Mucosa of descending colon (tissue), 3 donors: ENCODE measurements around the gene STIL. TPM values are rescaled to one million over a fixed set of nuclear protein-coding genes. Genes with fewer than 3 reads are reported as not detected.
"Not testable (repeated sequence)": the region's sequence is repeated elsewhere in the genome, so short reads cannot be mapped to it uniquely, and the experiment has no call there.

Source experiments
- ATAC-seq: fragments of 200-7000 bp; cut with Tn5 transposase; one replicate; pipeline ENCODE4 v1.9.1; 2020; ENCODE audit warnings: mild to moderate bottlenecking, moderate library complexity
- DNase-seq, 3 donors: peaks; one replicate each; pipeline ENCODE4 v3.0.0-alpha.2; 2020
- H3K36me3 ChIP-seq: fragments of 200-600 bp; one replicate; pipeline ENCODE4 v1.8.0; 2021; ENCODE audit warnings: low read depth, mild to moderate bottlenecking
- H3K4me1 ChIP-seq: fragments of 200-600 bp; one replicate; pipeline ENCODE4 v1.8.0; 2021; ENCODE audit warnings: low read depth, mild to moderate bottlenecking
- H3K4me3 ChIP-seq: fragments of 200-600 bp; one replicate; pipeline ENCODE4 v1.8.0; 2021; ENCODE audit warnings: mild to moderate bottlenecking
- H3K9me3 ChIP-seq: fragments of 200-600 bp; one replicate; pipeline ENCODE4 v1.8.0; 2021; ENCODE audit warnings: mild to moderate bottlenecking
- intact Hi-C, 2 donors: fragments of 100-400 bp; cut with DNase I in 1 of 2; cut with micrococcal nuclease in 1 of 2; formaldehyde crosslinking; loops; one replicate each; pipeline versions ENCODE4 v1.11.0 to v1.11.1; 2022; cut with DNase I, micrococcal nuclease
- total RNA-seq, 3 donors: library from RNA; stranded (reverse); fragmentation: NEBNext Ultra II Directional in 2 of 3; extraction: Animal tissue kit (Norgen Biotek cat#: 25700) in 2 of 3; gene quantifications; one replicate each; pipeline versions ENCODE4 v1.2.1 to v1.2.4, GENCODE V29; 2021 to 2023
- TF ChIP-seq, protein P1 (sequence below): fragments of 200-600 bp; IDR thresholded peaks from one replicate; pipeline ENCODE4 v1.8.0; 2022; ENCODE audit warnings: antibody characterized with exemption, mild to moderate bottlenecking
- donor health status: DM: no; HTN: no; CAD: no; lungs with moderate emphysema.
- donor health status: DM: no; HTN: no; CAD: no.
- donor health status: DM: no; HTN: yes; CAD: no.

The STIL gene
- total RNA-seq, 3 donors from 2014 or later = 4.8 to 13.1 (median 9.6) TPM

DNA sequence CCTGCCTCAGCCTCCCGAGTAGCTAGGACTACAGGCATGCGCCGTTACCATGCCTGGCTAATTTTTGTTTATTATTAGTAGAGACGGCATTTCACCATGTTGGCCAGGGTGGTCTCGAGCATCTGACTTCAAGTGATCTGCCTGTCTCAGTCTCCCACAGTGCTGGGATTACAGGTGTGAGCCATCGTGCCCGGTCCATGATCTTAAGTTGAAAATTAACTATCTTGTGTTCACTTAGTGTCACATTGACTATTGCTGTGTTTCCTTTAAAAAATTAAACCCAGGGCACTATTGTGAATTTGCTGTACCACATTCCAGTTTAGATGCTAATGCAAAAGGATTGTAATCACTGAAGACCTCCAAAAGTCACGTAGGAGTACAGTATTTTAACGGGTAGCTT is 33.8 kb upstream of the STIL start:
- TF ChIP-seq, protein P1, sequence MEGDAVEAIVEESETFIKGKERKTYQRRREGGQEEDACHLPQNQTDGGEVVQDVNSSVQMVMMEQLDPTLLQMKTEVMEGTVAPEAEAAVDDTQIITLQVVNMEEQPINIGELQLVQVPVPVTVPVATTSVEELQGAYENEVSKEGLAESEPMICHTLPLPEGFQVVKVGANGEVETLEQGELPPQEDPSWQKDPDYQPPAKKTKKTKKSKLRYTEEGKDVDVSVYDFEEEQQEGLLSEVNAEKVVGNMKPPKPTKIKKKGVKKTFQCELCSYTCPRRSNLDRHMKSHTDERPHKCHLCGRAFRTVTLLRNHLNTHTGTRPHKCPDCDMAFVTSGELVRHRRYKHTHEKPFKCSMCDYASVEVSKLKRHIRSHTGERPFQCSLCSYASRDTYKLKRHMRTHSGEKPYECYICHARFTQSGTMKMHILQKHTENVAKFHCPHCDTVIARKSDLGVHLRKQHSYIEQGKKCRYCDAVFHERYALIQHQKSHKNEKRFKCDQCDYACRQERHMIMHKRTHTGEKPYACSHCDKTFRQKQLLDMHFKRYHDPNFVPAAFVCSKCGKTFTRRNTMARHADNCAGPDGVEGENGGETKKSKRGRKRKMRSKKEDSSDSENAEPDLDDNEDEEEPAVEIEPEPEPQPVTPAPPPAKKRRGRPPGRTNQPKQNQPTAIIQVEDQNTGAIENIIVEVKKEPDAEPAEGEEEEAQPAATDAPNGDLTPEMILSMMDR = no peak
- intact Hi-C loops = no loop called here
- Histone ChIP-seq H3K9me3 (no peaks in the 10 kb centered on the region), H3K4me3 (no peak overlapping the region), H3K36me3 (no peaks in the 10 kb centered on the region), H3K4me1 (peaks cover 7% of the 10 kb centered on the region)
- DNase-seq (no peak), ATAC-seq (peak; percentile 45)

DNA sequence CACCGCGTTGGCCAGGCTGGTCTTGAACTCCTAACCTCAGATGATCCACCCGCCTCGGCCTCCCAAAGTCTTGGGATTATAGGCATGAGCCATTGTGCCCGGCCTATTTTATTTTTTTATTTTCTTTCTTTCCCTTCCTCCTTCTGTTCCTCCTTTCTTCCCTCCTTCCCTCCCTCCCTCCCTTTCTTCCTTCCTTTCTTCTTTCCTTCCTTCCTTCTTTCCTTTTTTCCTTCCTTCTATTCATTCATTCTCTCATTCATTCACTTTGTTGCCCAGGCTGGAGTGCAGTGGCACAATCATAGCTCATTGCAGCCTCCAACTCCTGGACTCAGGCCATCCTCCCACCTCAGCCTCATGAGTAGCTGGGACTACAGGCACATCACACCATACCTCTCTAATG is 33.0 kb upstream of the STIL start:
- intact Hi-C loops, ATAC-seq, H3K36me3 ChIP-seq, H3K4me1 ChIP-seq, H3K4me3 ChIP-seq, H3K9me3 ChIP-seq, DNase-seq: not testable (repeated sequence)

DNA sequence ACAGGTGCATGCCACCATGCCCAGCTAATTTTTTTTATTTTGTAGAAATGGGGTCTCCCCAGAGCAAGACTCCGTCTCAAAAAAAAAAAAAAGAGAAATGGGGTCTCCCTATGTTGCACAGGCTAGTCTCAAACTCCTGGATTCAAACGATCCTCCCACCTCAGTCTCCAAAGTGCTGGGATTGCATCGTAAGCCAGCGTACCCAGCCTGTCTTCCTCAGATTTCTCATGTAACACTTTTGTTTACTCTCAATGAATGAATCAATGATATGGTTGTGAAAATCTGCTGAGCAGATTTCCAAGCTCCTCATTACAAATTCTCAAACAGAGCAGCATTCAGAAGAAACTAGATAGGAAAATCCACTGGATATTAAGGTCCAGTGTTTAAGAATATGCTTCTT is 26.3 kb upstream of the STIL start:
- no peak overlapping the region for H3K4me3 ChIP-seq
- no peaks in the 10 kb centered on the region for H3K9me3 ChIP-seq
- H3K36me3 ChIP-seq = no peaks in the 10 kb centered on the region
- TF ChIP-seq, protein P1 = no peak
- DNase-seq (no peak), ATAC-seq (no peak)
- intact Hi-C loops = no loop called here
- peaks cover 18% of the 10 kb centered on the region for H3K4me1 ChIP-seq

DNA sequence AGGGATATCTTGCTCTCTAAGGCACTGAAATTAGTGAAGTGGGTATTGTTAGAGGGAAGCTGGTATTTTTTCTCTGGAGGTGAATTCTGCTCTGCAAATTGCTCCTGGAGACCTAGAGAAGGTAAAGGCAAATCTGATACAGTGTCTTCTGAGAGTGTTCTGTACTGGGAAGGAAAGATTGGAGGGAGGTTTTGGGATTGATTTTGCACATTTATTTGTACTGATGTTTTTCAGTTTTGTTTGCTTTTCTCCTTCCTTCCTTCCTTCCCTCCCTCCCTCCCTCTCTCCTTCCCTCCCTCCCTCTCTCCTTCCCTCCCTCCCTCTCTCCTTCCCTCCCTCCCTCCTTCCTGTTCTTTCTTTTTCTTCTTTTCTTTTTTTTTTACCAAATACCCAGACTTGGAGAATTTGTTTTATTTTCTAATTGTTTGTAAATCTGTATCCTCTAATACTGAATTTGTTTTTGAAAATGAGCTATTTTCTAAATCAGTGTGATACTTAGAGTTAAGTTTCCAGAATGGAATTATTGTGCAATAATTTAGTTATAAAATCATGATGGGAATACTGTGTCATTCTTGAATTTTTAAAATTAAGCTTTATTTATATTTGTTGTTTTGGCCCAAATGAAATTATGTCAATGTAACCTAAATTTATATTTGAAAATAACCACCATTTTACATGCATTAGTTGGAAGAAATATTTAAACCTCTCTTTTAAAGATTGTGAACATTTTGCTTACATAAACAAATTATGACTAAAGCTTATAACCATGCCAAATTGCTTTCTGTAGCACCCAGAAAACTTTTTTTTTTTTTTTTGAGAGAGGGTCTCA is 24.5 kb upstream of the STIL start:
- no peak overlapping the region for H3K4me3 ChIP-seq
- peaks cover 24% of the 10 kb centered on the region for H3K4me1 ChIP-seq
- intact Hi-C loops = no loop called here
- TF ChIP-seq, protein P1 = no peak
- DNase-seq = no peak
- no peaks in the 10 kb centered on the region for H3K36me3 ChIP-seq
- ATAC-seq = no peak
- H3K9me3 ChIP-seq = no peaks in the 10 kb centered on the region

DNA sequence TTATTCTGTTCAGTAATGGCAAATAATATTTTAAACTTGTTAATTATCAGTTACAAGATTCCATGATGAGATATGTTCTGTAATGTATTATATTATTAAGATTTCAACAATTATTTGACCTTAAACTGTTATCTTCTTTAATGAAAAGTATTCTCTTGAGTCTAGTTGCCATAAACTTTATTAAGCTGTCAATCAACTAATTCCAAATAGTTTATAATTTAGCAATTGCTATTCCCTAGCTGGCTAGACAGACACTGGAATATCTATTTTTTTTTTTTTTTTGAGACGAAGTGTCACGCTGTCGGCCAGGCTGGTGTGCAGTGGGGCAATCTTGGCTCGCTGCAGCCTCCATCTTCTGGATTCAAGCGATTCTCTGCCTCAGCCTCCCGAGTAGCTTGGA is 23.4 kb upstream of the STIL start:
- Histone ChIP-seq H3K9me3 (no peaks in the 10 kb centered on the region), H3K4me3 (no peak overlapping the region), H3K36me3 (no peaks in the 10 kb centered on the region), H3K4me1 (peaks cover 34% of the 10 kb centered on the region)
- intact Hi-C loops = no loop called here
- TF ChIP-seq, protein P1 = no peak
- ATAC-seq (no peak), DNase-seq (no peak)

DNA sequence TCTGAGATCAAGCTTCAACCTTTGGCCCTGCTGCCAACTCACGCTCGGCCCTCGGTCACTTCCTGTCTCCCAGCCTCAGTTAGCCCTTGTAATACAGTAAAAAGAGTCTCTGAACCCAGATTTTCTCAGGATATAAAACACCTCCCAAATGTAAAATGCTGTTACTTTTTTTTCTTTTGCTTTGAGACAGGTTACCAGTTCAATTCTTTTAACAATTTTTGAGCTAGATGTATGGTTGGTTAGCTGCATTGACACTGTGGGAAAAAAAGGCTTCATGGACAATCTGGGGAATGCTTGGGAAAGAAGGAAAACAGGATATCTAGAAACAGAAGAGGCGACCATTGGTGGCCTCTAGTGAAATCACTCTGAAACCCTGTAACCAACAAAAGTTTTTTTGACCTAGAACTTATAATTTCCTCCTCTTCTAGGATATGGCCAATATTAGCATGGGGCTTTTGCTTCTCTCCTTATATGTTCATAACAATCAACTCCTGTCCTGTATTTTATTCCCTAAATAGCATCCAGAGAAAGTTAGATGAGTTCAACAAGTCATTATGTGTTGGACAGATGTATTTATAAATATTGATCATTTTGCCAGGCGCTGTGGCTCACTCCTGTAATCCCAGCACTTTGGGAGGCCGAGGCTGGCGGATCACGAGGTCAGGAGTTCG is 21.0 kb upstream of the STIL start:
- Histone ChIP-seq H3K36me3 (no peaks in the 10 kb centered on the region), H3K4me3 (peak overlapping the region; percentile 96), H3K9me3 (no peaks in the 10 kb centered on the region), H3K4me1 (peaks cover 41% of the 10 kb centered on the region)
- no peak for DNase-seq
- TF ChIP-seq, protein P1 = no peak
- intact Hi-C loops = no loop called here
- ATAC-seq = no peak
